Lower leg skin (tissue), 4 donors: Measurements from ENCODE around the gene A4GNT. TPM values are rescaled to one million over a fixed set of nuclear protein-coding genes. Genes with fewer than 3 reads are reported as not detected.
"Not testable (repeated sequence)": the region's sequence is repeated elsewhere in the genome, so short reads cannot be mapped to it uniquely, and the experiment has no call there.

Source experiments
- DNase-seq, 2 donors: peaks; one replicate each; pipeline ENCODE4 v3.0.0-alpha.2; 2019; ENCODE audit warnings: low spot score in 2 of 2
- H3K4me3 ChIP-seq: fragments of 200-600 bp; sonication (generic); 2 replicates; pipeline ENCODE4 v1.5.1; 2017; ENCODE audit warnings: mild to moderate bottlenecking, low read depth; ENCODE audit not compliant: poor library complexity, severe bottlenecking
- CTCF ChIP-seq, 3 donors: fragments of 450-650 bp; IDR thresholded peaks; one replicate each; pipeline ENCODE4 v1.5.1; 2016; ENCODE audit warnings: antibody characterized with exemption in 3 of 3, mild to moderate bottlenecking in 3 of 3, moderate library complexity in 2 of 3
- POLR2A ChIP-seq, 2 donors: fragments of 450-650 bp; IDR thresholded peaks; one replicate each; pipeline ENCODE4 v1.6.1; 2016 to 2017; ENCODE audit warnings: antibody characterized with exemption in 2 of 2, mild to moderate bottlenecking in 1 of 2, moderate library complexity in 1 of 2
- WGBS, 2 donors: methylation state at CpG; one replicate each; pipeline ENCODE4 v1.1.5; 2018; 5-methylcytosine and 5-hydroxymethylcytosine counted together
- intact Hi-C: fragments of 100-400 bp; cut with DNase I; formaldehyde crosslinking; loops from one replicate; pipeline ENCODE4 v1.15.0; 2023; ENCODE audit warnings: low total_unique reads
- total RNA-seq, 4 donors: library from RNA; depleted of rRNA; stranded (reverse); fragments of >200 nt; gene quantifications; one replicate each; pipeline ENCODE4 v1.1.0, GENCODE V29; 2016

Gene A4GNT
- total RNA-seq, 4 donors from 2014 or later, result not detected

GRCh38 chr3:138092023-138092422, 40.2 kb downstream of the A4GNT start:
- intact Hi-C loops, result no loop called here
- H3K4me3 ChIP-seq, result no peak overlapping the region
- TF ChIP-seq CTCF (IDR thresholded peaks at IDR 0.05), result no peak
- no peak for TF ChIP-seq POLR2A (IDR thresholded peaks at IDR 0.05)
- DNase-seq, result no peak
- 93 to 95% methylated on average over 2 of the region's 2 CpGs for WGBS, 2 donors

DNA sequence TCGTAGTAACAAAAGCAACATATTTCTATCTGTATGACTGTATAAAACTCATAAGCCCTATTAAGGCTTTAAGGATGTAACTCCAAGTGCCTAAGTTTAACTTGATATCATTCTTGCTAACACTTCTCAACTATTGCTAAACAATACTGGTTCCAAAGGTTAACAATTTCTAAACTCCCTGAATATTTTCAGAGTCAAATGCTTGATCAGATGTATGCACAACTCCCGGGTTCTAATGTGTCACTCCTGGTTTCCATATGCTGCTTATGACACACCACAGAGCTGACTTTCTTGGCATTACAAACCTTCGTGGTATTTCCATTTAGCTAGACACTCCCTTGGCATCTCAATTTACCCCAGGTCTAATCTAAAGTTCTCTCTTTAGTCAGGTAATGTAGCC, 43.1 kb downstream of the A4GNT start:
- TF ChIP-seq POLR2A (IDR thresholded peaks at IDR 0.05) (no peak), CTCF (IDR thresholded peaks at IDR 0.05) (no peak)
- no peak for DNase-seq
- 64 to 68% methylated on average over 3 of the region's 3 CpGs for WGBS, 2 donors
- no peak overlapping the region for H3K4me3 ChIP-seq
- intact Hi-C loops, result no loop called here

DNA sequence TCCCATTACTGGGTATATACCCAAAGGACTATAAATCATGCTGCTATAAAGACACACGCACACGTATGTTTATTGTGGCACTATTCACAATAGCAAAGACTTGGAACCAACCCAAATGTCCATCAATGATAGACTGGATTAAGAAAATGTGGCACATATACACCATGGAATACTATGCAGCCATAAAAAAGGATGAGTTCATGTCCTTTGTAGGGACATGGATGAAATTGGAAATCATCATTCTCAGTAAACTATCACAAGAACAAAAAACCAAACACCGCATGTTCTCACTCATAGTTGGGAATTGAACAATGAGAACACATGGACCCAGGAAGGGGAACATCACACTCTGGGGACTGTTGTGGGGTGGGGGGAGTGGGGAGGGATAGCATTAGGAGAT, 46.4 kb downstream of the A4GNT start:
- H3K4me3 ChIP-seq, intact Hi-C loops, DNase-seq: not testable (repeated sequence)
- 100% methylated on average over 1 of the region's 3 CpGs for WGBS, 2 donors

- intact Hi-C loops, result no loop called here
- no peak for DNase-seq
- no peak for TF ChIP-seq CTCF (IDR thresholded peaks at IDR 0.05)
- TF ChIP-seq POLR2A (IDR thresholded peaks at IDR 0.05), result no peak
- no peak overlapping the region for H3K4me3 ChIP-seq
Measured at GRCh38 chr3:138084196-138084595, 48.0 kb downstream of the A4GNT start.

DNA sequence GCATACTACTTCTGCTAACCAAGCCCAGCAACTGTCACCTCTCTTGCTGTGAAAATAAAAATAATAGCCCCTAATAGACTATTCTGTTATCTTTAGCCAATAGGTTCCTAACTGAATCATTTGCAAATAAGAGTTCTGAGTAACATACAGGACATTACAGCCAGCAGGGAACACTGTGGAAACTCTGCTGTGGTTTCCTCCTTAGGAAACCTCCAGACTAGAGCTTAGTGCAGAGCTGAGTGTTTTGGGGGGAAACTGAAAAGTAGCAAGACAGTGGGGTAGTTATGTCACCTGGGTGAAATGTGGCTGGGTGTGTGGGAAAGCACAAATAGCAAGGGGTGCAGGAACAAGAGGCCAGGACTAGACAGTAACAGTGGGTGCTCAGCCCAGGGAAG, 49.2 kb downstream of the A4GNT start:
- intact Hi-C loops, result no loop called here
- DNase-seq, result no peak
- TF ChIP-seq CTCF (IDR thresholded peaks at IDR 0.05) (no peak), POLR2A (IDR thresholded peaks at IDR 0.05) (no peak)
- H3K4me3 ChIP-seq, result no peak overlapping the region

DNA sequence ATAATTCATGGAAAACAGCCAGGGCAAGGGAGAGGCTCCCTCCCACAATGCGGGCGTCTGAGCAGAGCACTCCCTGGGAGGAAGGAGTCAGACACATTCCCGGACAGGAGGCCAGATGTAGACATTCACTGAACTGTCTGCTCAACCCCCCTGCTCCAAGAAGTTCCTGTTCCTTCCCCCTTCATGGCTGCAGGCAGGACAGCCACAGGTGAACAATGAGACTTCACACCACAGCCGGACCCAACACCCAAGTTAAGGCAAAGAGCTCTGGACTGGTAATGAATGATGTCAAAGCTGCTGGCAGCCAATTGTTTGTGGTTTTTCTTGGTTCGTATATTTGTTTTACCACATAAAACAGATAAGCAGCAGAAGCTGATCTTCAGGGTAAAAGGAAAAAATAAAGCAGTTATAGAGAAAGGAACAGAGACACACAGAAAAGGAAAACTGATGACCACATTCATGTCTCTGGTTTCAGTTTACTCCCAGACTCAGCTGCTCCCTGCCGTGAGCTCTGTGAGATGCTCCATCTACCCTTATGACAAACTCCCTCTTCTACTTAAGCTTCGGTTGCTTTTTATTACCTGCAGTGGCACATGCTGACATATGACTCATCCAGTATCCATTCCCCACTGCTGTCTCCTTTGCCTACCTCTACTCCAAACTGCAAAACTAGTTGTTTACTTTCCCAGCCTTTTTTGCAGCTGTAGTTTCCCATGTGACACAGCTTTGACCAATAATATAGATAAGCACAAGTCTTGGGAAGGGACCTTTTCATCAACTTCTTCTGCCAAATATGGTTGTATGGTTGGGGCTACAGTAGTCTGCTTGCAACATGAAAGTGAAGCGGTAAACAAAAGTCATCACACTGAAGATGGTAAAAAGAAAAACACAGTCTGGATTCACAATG, 49.9 kb downstream of the A4GNT start:
- no peak for TF ChIP-seq CTCF (IDR thresholded peaks at IDR 0.05)
- TF ChIP-seq POLR2A (IDR thresholded peaks at IDR 0.05), result no peak
- DNase-seq, result no peak
- WGBS, 2 donors, result 27 to 35% methylated on average over 8 of the region's 8 CpGs
- intact Hi-C loops, result no loop called here
- no peak overlapping the region for H3K4me3 ChIP-seq
